ENCODE results near the gene DDX1.

- TF ChIP-seq POLR2A (IDR thresholded peaks at IDR 0.05), result no peak
- TF ChIP-seq POLR2AphosphoS5 (IDR thresholded peaks at IDR 0.05), result no peak
- no peak for TF ChIP-seq CTCF (IDR thresholded peaks at IDR 0.05 in 8 of 11, conservative IDR thresholded peaks at IDR 0.05 in 3 of 11)
Measured at GRCh38 chr2:15672961-15673918, 81.6 kb downstream of the DDX1 start.

Measured in spleen (tissue), 7 donors.